Sigmoid colon (tissue), 7 donors: Measurements from ENCODE around the gene HIF1AN. TPM values are rescaled to one million over a fixed set of nuclear protein-coding genes. Genes with fewer than 3 reads are reported as not detected.

Experiments
- DNase-seq: peaks from one replicate; pipeline ENCODE4 v3.0.0-alpha.2; 2019
- H3K27ac ChIP-seq, 4 donors: fragments of 200-600 bp; sonication (generic); one replicate each; pipeline ENCODE4 v1.5.1; 2016 to 2019; ENCODE audit warnings: mild to moderate bottlenecking in 1 of 4
- H3K27me3 ChIP-seq, 3 donors: fragments of 200-600 bp; sonication (generic); one replicate each; pipeline ENCODE4 v1.5.1; 2019; ENCODE audit warnings: mild to moderate bottlenecking in 1 of 3
- H3K36me3 ChIP-seq, 4 donors: fragments of 200-600 bp; sonication (generic); one replicate each; pipeline ENCODE4 v1.5.1; 2016 to 2019
- H3K4me1 ChIP-seq, 4 donors: fragments of 200-600 bp; sonication (generic); one replicate each; pipeline ENCODE4 v1.5.1; 2017 to 2019
- H3K4me3 ChIP-seq, 4 donors: fragments of 200-600 bp; sonication (generic); one replicate each; pipeline ENCODE4 v1.5.1; 2017 to 2019; ENCODE audit warnings: mild to moderate bottlenecking in 2 of 4, moderate library complexity in 1 of 4
- H3K9me3 ChIP-seq, 4 donors: fragments of 200-600 bp in 3 of 4; sonication (generic) in 3 of 4; one replicate each; pipeline versions ENCODE4 v1.5.1 to v1.6.1; 2013 to 2019
- CTCF ChIP-seq, 4 experiments: fragments of 450-650 bp in 3 of 4; fragments of 200-600 bp in 1 of 4; IDR thresholded peaks; one replicate each; pipeline ENCODE4 v1.5.1; 2016 to 2019; ENCODE audit warnings: antibody characterized with exemption in 4 of 4, mild to moderate bottlenecking in 3 of 4, moderate library complexity in 2 of 4
- EP300 ChIP-seq, 4 donors: sonication (generic); formaldehyde crosslinking; IDR thresholded peaks; one replicate each; pipeline ENCODE4 v1.6.1; 2017; ENCODE audit warnings: antibody characterized with exemption in 4 of 4
- POLR2A ChIP-seq, 2 donors: fragments of 450-650 bp; IDR thresholded peaks; one replicate each; pipeline ENCODE4 v1.6.1; 2016; ENCODE audit warnings: antibody characterized with exemption in 2 of 2, mild to moderate bottlenecking in 2 of 2, moderate library complexity in 2 of 2
- POLR2AphosphoS5 ChIP-seq, 4 donors: sonication (generic); formaldehyde crosslinking; IDR thresholded peaks; one replicate each; pipeline ENCODE4 v1.6.1; 2017; ENCODE audit warnings: antibody characterized with exemption in 4 of 4
- WGBS, 2 donors: extraction: QIAGEN DNeasy Blood & Tissue Kit; methylation state at CpG; one replicate each; pipeline ENCODE4 v1.1.7; 2013; 5-methylcytosine and 5-hydroxymethylcytosine counted together
- intact Hi-C: fragments of 100-400 bp; cut with DNase I; formaldehyde crosslinking; loops from one replicate; pipeline ENCODE4 v1.15.1; 2023
- polyA plus RNA-seq, 3 donors: library from polyadenylated mRNA; stranded (reverse); fragments of 200-250 nt; gene quantifications; one replicate each; pipeline ENCODE4 v1.2.3, GENCODE V29; 2013
- total RNA-seq, 4 donors: library from RNA; depleted of rRNA; stranded (reverse); fragments of >200 nt; gene quantifications; one replicate each; pipeline ENCODE4 v1.1.0, GENCODE V29; 2016
- donor health status: healthy with polysubstance abuse.
- donor health status: Bipolar disorder and iron deficiency.
- donor health status: healthy.

Gene HIF1AN
- total and polyA plus RNA-seq, 7 donors, result 4.2 to 23.8 (median 13.2) TPM

- H3K36me3 ChIP-seq, result peaks cover 23 to 51% (median 38%) of the 10 kb centered on the region in 4 donors
- intact Hi-C loops, result no loop called here
- no peaks in the 10 kb centered on the region for H3K9me3 ChIP-seq
- DNase-seq, result no peak
- TF ChIP-seq POLR2AphosphoS5 (IDR thresholded peaks at IDR 0.05) (no peak), POLR2A (IDR thresholded peaks at IDR 0.05) (no peak), CTCF (IDR thresholded peaks at IDR 0.05) (no peak), EP300 (IDR thresholded peaks at IDR 0.05) (no peak)
- H3K4me1 ChIP-seq, result peaks cover 0 to 24% (median 20%) of the 10 kb centered on the region in 4 donors
- peaks cover 0 to 4% (median 0%) of the 10 kb centered on the region in 3 donors for H3K27me3 ChIP-seq
- no peak overlapping the region for H3K4me3 ChIP-seq
- 95 to 98% methylated on average over 9 of the region's 9 CpGs for WGBS, 2 donors
- H3K27ac ChIP-seq, result no peak overlapping the region
Observed at GRCh38 chr10:100522945-100523344, 12.8 kb upstream of the HIF1AN start.

DNA sequence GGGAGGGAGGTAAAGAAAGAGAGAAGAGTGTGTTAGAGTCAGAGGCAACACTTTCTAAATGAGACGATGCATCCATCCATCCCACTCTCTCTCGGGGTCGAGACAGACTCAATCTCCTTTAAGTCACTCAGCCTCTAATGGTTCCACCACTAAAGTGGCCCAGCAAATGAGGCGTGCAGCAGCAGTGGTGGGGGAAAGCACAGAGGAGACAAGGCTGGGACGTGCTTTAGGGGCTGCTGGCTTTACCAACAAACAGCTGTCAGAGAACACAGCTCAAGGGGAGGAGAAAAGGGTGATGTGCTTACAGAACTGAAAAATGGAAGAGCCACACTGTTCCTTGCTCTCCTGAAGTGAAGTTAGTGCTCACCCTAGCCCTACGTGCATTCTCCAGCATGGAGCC, 11.5 kb upstream of the HIF1AN start:
- no peak for TF ChIP-seq POLR2AphosphoS5 (IDR thresholded peaks at IDR 0.05)
- TF ChIP-seq CTCF (IDR thresholded peaks at IDR 0.05), result no peak
- TF ChIP-seq POLR2A (IDR thresholded peaks at IDR 0.05), result no peak
- TF ChIP-seq EP300 (IDR thresholded peaks at IDR 0.05), result no peak
- Histone ChIP-seq H3K27me3 (peaks cover 0 to 3% (median 0%) of the 10 kb centered on the region in 3 donors), H3K4me1 (peaks cover 0 to 32% (median 23%) of the 10 kb centered on the region in 4 donors), H3K4me3 (no peak overlapping the region), H3K27ac (no peak overlapping the region), H3K36me3 (peaks cover 23 to 51% (median 38%) of the 10 kb centered on the region in 4 donors), H3K9me3 (no peaks in the 10 kb centered on the region)
- 90 to 91% methylated on average over 6 of the region's 6 CpGs for WGBS, 2 donors
- DNase-seq, result no peak
- intact Hi-C loops, result no loop called here

GRCh38 chr10:100524638-100525037, 11.1 kb upstream of the HIF1AN start:
- DNase-seq, result no peak
- TF ChIP-seq POLR2AphosphoS5 (IDR thresholded peaks at IDR 0.05) (no peak), CTCF (IDR thresholded peaks at IDR 0.05) (no peak), POLR2A (IDR thresholded peaks at IDR 0.05) (no peak), EP300 (IDR thresholded peaks at IDR 0.05) (no peak)
- no peak overlapping the region for H3K27ac ChIP-seq
- no peak overlapping the region for H3K4me3 ChIP-seq
- peaks cover 23 to 51% (median 38%) of the 10 kb centered on the region in 4 donors for H3K36me3 ChIP-seq
- no peaks in the 10 kb centered on the region for H3K9me3 ChIP-seq
- 87 to 88% methylated on average over 2 of the region's 2 CpGs for whole genome bisulfite sequencing, 2 donors
- intact Hi-C loops, result no loop called here
- H3K27me3 ChIP-seq, result no peaks in the 10 kb centered on the region
- peaks cover 0 to 28% (median 19%) of the 10 kb centered on the region in 4 donors for H3K4me1 ChIP-seq

- WGBS, 2 donors, result 55 to 57% methylated on average over 7 of the region's 7 CpGs
- peak overlapping the region; percentile 81 to 91 (median 86) for H3K27ac ChIP-seq
Observed at GRCh38 chr10:100528123-100528886, 7.4 kb upstream of the HIF1AN start.

More at GRCh38 chr10:100528123-100528886, 7.4 kb upstream of the HIF1AN start:
- TF ChIP-seq POLR2A (IDR thresholded peaks at IDR 0.05) (no peak), POLR2AphosphoS5 (IDR thresholded peaks at IDR 0.05) (no peak), EP300 (IDR thresholded peaks at IDR 0.05) (no peak), CTCF (IDR thresholded peaks at IDR 0.05) (no peak)
- intact Hi-C loops, result no loop called here
- Histone ChIP-seq H3K4me1 (peaks cover 0 to 26% (median 19%) of the 10 kb centered on the region in 4 donors), H3K9me3 (no peaks in the 10 kb centered on the region), H3K4me3 (peak overlapping the region; percentile 57 to 97 (median 95)), H3K27me3 (no peaks in the 10 kb centered on the region), H3K36me3 (peaks cover 23 to 40% (median 33%) of the 10 kb centered on the region in 4 donors)
- no peak for DNase-seq
